H9 (cell line): Measurements from ENCODE around the gene RANBP3. TPM values are rescaled to one million over a fixed set of nuclear protein-coding genes. Genes with fewer than 3 reads are reported as not detected.

Experiments used
- DNase-seq: peaks from one replicate; pipeline ENCODE4 v3.0.0-alpha.2; 2017
- H2AFZ ChIP-seq: one replicate; pipeline ENCODE4 v1.6.1; 2013; ENCODE audit warnings: mild to moderate bottlenecking, low read length, control low read depth, moderate library complexity
- H2AK5ac ChIP-seq: 2 replicates; pipeline ENCODE4 v1.6.1; 2013; ENCODE audit warnings: low read length, control low read depth, mixed read lengths; ENCODE audit not compliant: insufficient read length
- H2BK120ac ChIP-seq: one replicate; pipeline ENCODE4 v1.6.1; 2013; ENCODE audit warnings: low read depth, mild to moderate bottlenecking, low read length, control low read depth, inconsistent platforms; ENCODE audit not compliant: poor library complexity, severe bottlenecking
- H2BK12ac ChIP-seq: 2 replicates; pipeline ENCODE4 v1.6.1; 2013; ENCODE audit warnings: low read length, control low read depth, mixed read lengths, low read depth; ENCODE audit not compliant: insufficient read length
- H2BK15ac ChIP-seq: 2 replicates; pipeline ENCODE4 v1.6.1; 2013; ENCODE audit warnings: low read depth, low read length, control low read depth
- H2BK20ac ChIP-seq: one replicate; pipeline ENCODE4 v1.6.1; 2013; ENCODE audit warnings: low read depth, mild to moderate bottlenecking, low read length, control low read depth, inconsistent platforms; ENCODE audit not compliant: poor library complexity, severe bottlenecking
- H2BK5ac ChIP-seq: 2 replicates; pipeline ENCODE4 v1.6.1; 2013; ENCODE audit warnings: low read length, control low read depth, mixed read lengths; ENCODE audit not compliant: insufficient read length
- H3K14ac ChIP-seq: 2 replicates; pipeline ENCODE4 v1.6.1; 2013; ENCODE audit warnings: low read length, control low read depth; ENCODE audit not compliant: insufficient read depth
- H3K18ac ChIP-seq: 2 replicates; pipeline ENCODE4 v1.6.1; 2013; ENCODE audit warnings: low read depth, mild to moderate bottlenecking, mixed read lengths, low read length, control low read depth; ENCODE audit not compliant: insufficient read length
- H3K23ac ChIP-seq: 2 replicates; pipeline ENCODE4 v1.6.1; 2013; ENCODE audit warnings: low read length, control low read depth, mixed read lengths, low read depth; ENCODE audit not compliant: insufficient read length
- H3K23me2 ChIP-seq: 2 replicates; pipeline ENCODE4 v1.6.1; 2013; ENCODE audit warnings: low read depth, mild to moderate bottlenecking, mixed read lengths, low read length, control low read depth; ENCODE audit not compliant: insufficient read length, poor library complexity, severe bottlenecking
- H3K27ac ChIP-seq: 2 replicates; pipeline ENCODE4 v1.5.1; 2013; ENCODE audit warnings: low read length, control low read depth, mixed read lengths, low read depth; ENCODE audit not compliant: insufficient read length
- H3K27me3 ChIP-seq: 2 replicates; pipeline ENCODE4 v1.6.1; 2013; ENCODE audit warnings: low read length, control low read depth, inconsistent platforms; ENCODE audit not compliant: insufficient read depth
- H3K4ac ChIP-seq: 2 replicates; pipeline ENCODE4 v1.6.1; 2013; ENCODE audit warnings: low read depth, mild to moderate bottlenecking, control low read depth, inconsistent platforms, low read length, moderate library complexity
- H3K4me1 ChIP-seq: 2 replicates; pipeline ENCODE4 v1.6.1; 2013; ENCODE audit warnings: low read length, control low read depth, inconsistent platforms; ENCODE audit not compliant: insufficient read depth
- H3K4me2 ChIP-seq: 2 replicates; pipeline ENCODE4 v1.6.1; 2013; ENCODE audit warnings: low read length, control low read depth, mixed read lengths; ENCODE audit not compliant: insufficient read length, insufficient read depth
- H3K56ac ChIP-seq: 2 replicates; pipeline ENCODE4 v1.6.1; 2013; ENCODE audit warnings: low read depth, mild to moderate bottlenecking, mixed read lengths, low read length, control low read depth; ENCODE audit not compliant: insufficient read length
- H3K79me1 ChIP-seq: 2 replicates; pipeline ENCODE4 v1.6.1; 2013; ENCODE audit warnings: low read depth, mild to moderate bottlenecking, moderate library complexity, low read length, control low read depth, inconsistent platforms; ENCODE audit not compliant: insufficient read depth, poor library complexity, severe bottlenecking
- H3K79me2 ChIP-seq: 2 replicates; pipeline ENCODE4 v1.6.1; 2013; ENCODE audit warnings: low read length, control low read depth, inconsistent platforms; ENCODE audit not compliant: insufficient read depth
- H3K9ac ChIP-seq: 2 replicates; pipeline ENCODE4 v1.6.1; 2013; ENCODE audit warnings: low read length, control low read depth, mixed read lengths; ENCODE audit not compliant: insufficient read length; ENCODE audit errors: extremely low read depth
- H3K9me3 ChIP-seq: one replicate; pipeline ENCODE4 v1.6.1; 2013; ENCODE audit warnings: low read depth, low read length, inconsistent platforms; ENCODE audit not compliant: control insufficient read depth
- H3T11ph ChIP-seq: one replicate; pipeline ENCODE4 v1.6.1; 2013; ENCODE audit warnings: mild to moderate bottlenecking, low read length, control low read depth, inconsistent platforms
- H4K20me1 ChIP-seq: one replicate; pipeline ENCODE4 v1.6.1; 2013; ENCODE audit not compliant: control insufficient read depth, insufficient read length, insufficient read depth
- H4K5ac ChIP-seq: 2 replicates; pipeline ENCODE4 v1.6.1; 2013; ENCODE audit warnings: low read depth, mild to moderate bottlenecking, mixed read lengths, low read length, control low read depth; ENCODE audit not compliant: insufficient read length
- H4K8ac ChIP-seq: replicated peaks from 2 replicates; pipeline ENCODE4 v1.6.1; 2013; ENCODE audit warnings: low read length, control low read depth, mixed read lengths, low read depth; ENCODE audit not compliant: insufficient read length
- H4K91ac ChIP-seq: 2 replicates; pipeline ENCODE4 v1.6.1; 2013; ENCODE audit warnings: low read depth, mild to moderate bottlenecking, moderate library complexity, mixed read lengths, low read length, control low read depth; ENCODE audit not compliant: insufficient read length
- H3K27ac Mint-ChIP-seq, 3 experiments: 2 replicates in 2 of 3; 3 replicates in 1 of 3; pipeline ENCODE4 v1.8.0; 2020 to 2021; ENCODE audit warnings: mixed read lengths in 3 of 3, mild to moderate bottlenecking in 1 of 3, moderate library complexity in 1 of 3
- H3K27me3 Mint-ChIP-seq: 2 replicates; pipeline ENCODE4 v1.8.0; 2021; ENCODE audit warnings: low read depth, mild to moderate bottlenecking, moderate library complexity, mixed read lengths
- H3K36me3 Mint-ChIP-seq, 3 experiments: 2 replicates in 2 of 3; 3 replicates in 1 of 3; pipeline ENCODE4 v1.8.0; 2020 to 2021; ENCODE audit warnings: low read depth in 3 of 3, mixed read lengths in 3 of 3; ENCODE audit not compliant: insufficient read depth in 1 of 3
- H3K4me1 Mint-ChIP-seq, 2 experiments: 2 replicates each; pipeline ENCODE4 v1.8.0; 2020; ENCODE audit warnings: mixed read lengths in 2 of 2
- H3K4me3 Mint-ChIP-seq, 2 experiments: 2 replicates in 1 of 2; 3 replicates in 1 of 2; pipeline ENCODE4 v1.8.0; 2020 to 2021; ENCODE audit warnings: mild to moderate bottlenecking in 2 of 2, mixed read lengths in 2 of 2, moderate library complexity in 1 of 2
- H3K9me3 Mint-ChIP-seq, 2 experiments: 2 replicates in 1 of 2; 3 replicates in 1 of 2; pipeline ENCODE4 v1.8.0; 2020; ENCODE audit warnings: mild to moderate bottlenecking in 2 of 2, mixed read lengths in 2 of 2, moderate library complexity in 1 of 2
- WGBS: extraction: QIAGEN DNeasy Blood & Tissue Kit; methylation state at CpG from one replicate; pipeline ENCODE4 v1.1.7; 2013; ENCODE audit warnings: missing lambda C conversion rate, low lambda C conversion rate, mixed read lengths; ENCODE audit not compliant: insufficient read length; ENCODE audit errors: extremely low coverage; 5-methylcytosine and 5-hydroxymethylcytosine counted together
- total RNA-seq: library from RNA; stranded (reverse); gene quantifications from 2 replicates; pipeline ENCODE4 v1.2.1, GENCODE V29; 2021
- TF ChIP-seq, protein P1 (sequence below): fragments of 200-600 bp; sonication (generic); conservative IDR thresholded peaks from 3 replicates; pipeline ENCODE4 v1.8.0; 2021; ENCODE audit warnings: antibody characterized with exemption, mild to moderate bottlenecking

The RANBP3 gene
- total RNA-seq, 1 experiment from 2014 or later = 86.5 TPM

- Histone ChIP-seq H2BK12ac (no peak within 1 kb of the TSS), H3K9ac (no peak within 1 kb of the TSS), H2BK120ac (no peak within 1 kb of the TSS), H2AFZ (no peak within 1 kb of the TSS), H2BK20ac (no peak within 1 kb of the TSS), H3K4me2 (no peak within 1 kb of the TSS), H2BK5ac (no peak within 1 kb of the TSS), H3K14ac (no peak within 1 kb of the TSS), H3K79me2 (no peaks in the 10 kb centered on the region), H4K5ac (no peak within 1 kb of the TSS), H3K27me3 (no peaks in the 10 kb centered on the region), H3K27ac (no peak within 1 kb of the TSS), H4K20me1 (no peaks in the 10 kb centered on the region), H2AK5ac (no peak within 1 kb of the TSS), H3K23ac (no peak within 1 kb of the TSS), H3K23me2 (no peaks in the 10 kb centered on the region), H4K8ac (no peak within 1 kb of the TSS), H3K56ac (no peak within 1 kb of the TSS), H3K9me3 (no peaks in the 10 kb centered on the region), H4K91ac (no peak within 1 kb of the TSS), H3K4ac (no peak within 1 kb of the TSS), H3K4me1 (no peaks in the 10 kb centered on the region), H3K79me1 (no peaks in the 10 kb centered on the region), H3T11ph (no peak within 1 kb of the TSS), H2BK15ac (no peak within 1 kb of the TSS), H3K18ac (no peak within 1 kb of the TSS)
- DNase-seq = no peak
- no CpG with 5 or more reads among the region's 10 CpGs for WGBS
- Mint-ChIP-seq H3K27me3 (no peaks in the 10 kb centered on the region; the same call in 1 of the 2 replicates), H3K9me3 (no peaks in the 10 kb centered on the region), H3K27ac (peak within 1 kb of the TSS; percentile 55 to 78 (median 57); a peak in 3 of 7 replicates), H3K4me1 (no peaks in the 10 kb centered on the region), H3K36me3 (peaks cover 11 to 32% (median 22%) of the 10 kb centered on the region in 3 experiments), H3K4me3 (no peak within 1 kb of the TSS)
- TF ChIP-seq, protein P1, sequence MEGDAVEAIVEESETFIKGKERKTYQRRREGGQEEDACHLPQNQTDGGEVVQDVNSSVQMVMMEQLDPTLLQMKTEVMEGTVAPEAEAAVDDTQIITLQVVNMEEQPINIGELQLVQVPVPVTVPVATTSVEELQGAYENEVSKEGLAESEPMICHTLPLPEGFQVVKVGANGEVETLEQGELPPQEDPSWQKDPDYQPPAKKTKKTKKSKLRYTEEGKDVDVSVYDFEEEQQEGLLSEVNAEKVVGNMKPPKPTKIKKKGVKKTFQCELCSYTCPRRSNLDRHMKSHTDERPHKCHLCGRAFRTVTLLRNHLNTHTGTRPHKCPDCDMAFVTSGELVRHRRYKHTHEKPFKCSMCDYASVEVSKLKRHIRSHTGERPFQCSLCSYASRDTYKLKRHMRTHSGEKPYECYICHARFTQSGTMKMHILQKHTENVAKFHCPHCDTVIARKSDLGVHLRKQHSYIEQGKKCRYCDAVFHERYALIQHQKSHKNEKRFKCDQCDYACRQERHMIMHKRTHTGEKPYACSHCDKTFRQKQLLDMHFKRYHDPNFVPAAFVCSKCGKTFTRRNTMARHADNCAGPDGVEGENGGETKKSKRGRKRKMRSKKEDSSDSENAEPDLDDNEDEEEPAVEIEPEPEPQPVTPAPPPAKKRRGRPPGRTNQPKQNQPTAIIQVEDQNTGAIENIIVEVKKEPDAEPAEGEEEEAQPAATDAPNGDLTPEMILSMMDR = no peak
These were observed 64.1 kb downstream of the RANBP3 start, which contains the start of gene CAPS for GRCh38 chr19:5913739-5914357. Gene CAPS (plus strand): TSS chr19:5914254. CDS start chr19:5914407, 153 bp downstream.
